NCI-H2107 treated with DMSO at 0.1 percent for 48 hours (cell line): ENCODE measurements around the gene PTGES3.
A peak's percentile ranks its signal among the peaks of the same experiment; 100 is the strongest.
"Not testable (repeated sequence)": the region's sequence is repeated elsewhere in the genome, so short reads cannot be mapped to it uniquely, and the experiment has no call there.

Source experiments
- DNase-seq: peaks from one replicate; lab custom pipeline; 2025; ENCODE audit not compliant: unreplicated experiment; lab: John Stamatoyannopoulos, UW

The PTGES3 gene

GRCh38 chr12:56688129-56688845 lies at the start of gene PTGES3:
Gene PTGES3 (minus strand): TSS chr12:56688284. CDS start chr12:56687999, 285 bp downstream.
- peak; percentile 99 for DNase-seq

DNA sequence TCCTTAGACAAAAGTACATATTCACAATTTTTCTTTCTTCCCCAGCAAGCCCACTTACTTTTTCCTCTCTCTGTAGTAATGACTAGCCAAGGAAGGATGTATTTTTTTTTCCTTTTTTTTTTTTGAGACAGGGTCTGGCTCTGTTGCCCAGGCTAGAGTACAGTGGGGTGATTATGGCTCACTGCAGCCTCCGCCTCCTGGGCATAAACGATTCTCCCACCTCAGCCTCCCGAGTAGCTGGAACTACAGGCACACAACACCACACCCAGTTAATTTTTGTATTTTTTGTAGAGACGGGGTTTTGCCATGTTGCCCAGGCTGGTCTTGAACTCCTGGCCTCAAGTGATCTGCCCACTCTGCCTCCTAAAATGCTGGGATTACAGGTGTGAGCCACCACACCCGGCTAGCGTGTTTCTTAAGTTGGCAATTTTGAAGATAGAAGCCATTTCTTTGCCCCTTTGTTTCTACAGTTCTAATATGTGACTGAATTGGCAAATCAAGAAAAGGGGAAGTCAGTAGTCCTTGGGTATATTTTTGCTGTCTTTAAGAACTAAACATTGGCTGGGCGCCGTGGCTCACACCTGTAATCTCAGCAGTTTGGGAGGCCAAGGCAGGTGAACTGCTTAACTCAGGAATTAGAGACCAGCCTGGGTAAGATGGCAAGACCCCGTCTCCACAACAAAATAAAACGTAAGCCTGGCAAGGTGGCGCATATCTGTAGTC lies 40.2 kb upstream of the PTGES3 start:
- no peak for DNase-seq

DNA sequence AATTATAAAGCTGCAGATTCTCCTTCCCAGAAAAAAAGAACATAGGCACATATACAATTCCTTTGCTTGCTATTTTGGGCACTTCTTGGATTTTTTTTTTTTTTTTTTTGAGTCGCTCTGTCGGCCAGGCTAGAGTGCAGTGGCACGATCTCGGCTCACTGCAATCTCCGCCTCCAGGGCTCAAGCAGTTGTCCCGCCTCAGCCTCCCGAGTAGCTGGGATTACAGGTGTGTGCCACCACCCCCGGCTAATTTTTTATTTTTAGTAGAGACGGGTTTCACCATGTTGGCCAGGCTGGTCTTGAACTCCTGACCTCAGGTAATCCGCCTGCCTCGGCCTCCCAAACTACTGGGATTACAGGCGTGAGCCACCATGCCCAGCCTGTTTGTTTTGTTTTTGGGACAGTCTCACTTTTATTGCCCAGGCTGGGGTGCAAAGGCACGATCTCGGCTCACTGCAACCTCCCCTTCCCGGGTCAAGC lies 38.2 kb upstream of the PTGES3 start:
- DNase-seq = not testable (repeated sequence)

- DNase-seq = no peak
These were observed 37.6 kb upstream of the PTGES3 start for GRCh38 chr12:56725723-56726102.

- peak; percentile 98 for DNase-seq
These were observed 37.1 kb upstream of the PTGES3 start, which contains the start of gene NACA for GRCh38 chr12:56724972-56725722. Gene NACA (minus strand): TSS chr12:56725299. CDS start chr12:56724521, 778 bp downstream.

DNA sequence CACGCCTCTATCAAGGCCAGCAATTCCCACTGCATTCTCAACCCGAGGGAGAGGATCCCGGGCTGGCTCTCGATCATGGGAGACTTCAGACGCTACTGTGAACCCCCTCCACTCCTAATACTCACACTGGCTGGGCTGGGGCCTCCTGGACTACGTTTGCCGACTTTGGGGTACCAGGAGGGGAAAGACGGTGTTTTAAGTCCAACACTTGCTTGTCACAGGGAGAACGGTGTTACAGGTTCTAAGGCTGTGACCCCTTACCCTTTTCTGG lies 36.6 kb upstream of the PTGES3 start:
- no peak for DNase-seq

- DNase-seq = no peak
These were observed 36.0 kb upstream of the PTGES3 start for GRCh38 chr12:56723889-56724700.

DNA sequence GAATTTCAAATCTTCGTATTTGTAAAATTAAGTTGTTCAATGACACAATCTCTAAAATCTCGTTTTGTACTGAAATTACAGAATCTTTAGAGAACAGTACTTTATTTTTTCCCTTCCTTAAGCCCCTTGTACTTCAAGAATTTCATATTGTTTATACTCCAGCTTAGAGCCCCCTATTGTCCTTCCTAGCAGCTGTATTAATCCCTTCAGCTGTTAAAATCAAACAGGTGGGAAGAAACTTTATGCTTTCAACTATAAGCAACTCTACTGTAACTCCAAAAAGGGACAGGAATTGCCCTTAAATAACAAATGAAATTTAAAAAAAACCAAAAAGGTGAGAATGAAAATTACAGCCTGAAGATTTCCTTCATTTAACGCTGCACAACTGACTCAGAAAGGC lies 35.3 kb upstream of the PTGES3 start:
- no peak for DNase-seq

DNA sequence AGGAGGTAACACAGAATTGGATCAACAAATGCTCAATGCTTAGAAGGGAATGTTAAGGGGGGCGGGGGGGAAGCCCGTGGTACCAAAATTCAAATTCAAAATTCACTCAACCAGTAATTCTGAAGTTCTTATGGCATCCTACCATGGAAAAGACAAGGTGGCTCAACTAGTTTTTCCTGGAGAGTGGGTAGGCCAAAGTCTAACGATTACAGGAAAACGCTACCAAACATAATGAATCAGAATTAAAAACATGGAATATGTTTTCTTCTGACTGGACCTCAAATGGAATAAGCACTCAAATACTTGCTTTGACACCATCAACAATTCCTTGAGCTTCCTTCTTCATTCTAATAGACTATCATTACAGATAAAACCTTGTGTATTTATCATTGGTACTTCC lies 34.7 kb upstream of the PTGES3 start:
- DNase-seq = no peak

GRCh38 chr12:56721721-56722120 lies 33.6 kb upstream of the PTGES3 start:
- DNase-seq = no peak

DNA sequence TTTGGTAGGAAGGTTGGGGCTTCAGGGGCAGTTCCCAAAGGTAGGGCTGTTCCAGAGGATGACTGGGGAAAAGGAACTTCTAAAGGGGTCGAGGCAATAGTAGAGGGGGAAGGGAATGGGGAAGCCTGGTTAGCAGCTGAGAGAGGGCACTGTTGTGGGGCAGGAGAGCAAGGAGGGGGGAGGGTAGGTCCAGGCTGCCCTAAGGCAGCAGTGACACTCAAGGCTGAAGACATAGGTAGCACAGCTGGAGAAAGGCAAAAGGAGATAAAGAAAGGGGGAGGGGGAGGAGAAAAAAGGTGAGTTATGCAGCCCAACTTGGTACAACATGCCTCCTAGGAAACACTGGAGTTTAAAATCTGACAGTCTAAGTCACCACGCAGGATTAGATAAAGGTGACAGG lies 33.1 kb upstream of the PTGES3 start:
- DNase-seq = no peak

- no peak for DNase-seq
These were observed 32.7 kb upstream of the PTGES3 start for GRCh38 chr12:56720731-56721151.

GRCh38 chr12:56719056-56719455 lies 31.0 kb upstream of the PTGES3 start:
- no peak for DNase-seq

DNA sequence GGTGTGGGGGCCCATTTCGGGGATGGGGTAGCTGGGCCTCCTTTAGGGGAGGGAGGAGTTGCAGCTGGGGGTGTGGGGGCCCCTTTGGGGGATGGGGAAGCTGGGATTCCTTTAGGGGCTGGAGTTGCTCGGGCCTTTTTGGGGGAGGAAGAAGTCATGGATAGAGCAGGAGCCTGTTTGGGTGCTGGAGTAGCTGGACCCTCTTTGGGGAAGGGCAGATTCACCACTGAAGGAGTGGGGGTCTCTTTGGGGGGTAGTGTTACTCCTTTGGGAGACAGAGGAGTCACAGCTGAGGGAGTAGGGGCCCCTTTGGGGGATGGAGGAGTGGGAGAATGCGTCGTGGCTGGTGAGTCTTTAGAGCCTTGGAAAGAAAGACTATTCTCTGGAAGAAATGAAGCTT lies 30.6 kb upstream of the PTGES3 start:
- no peak for DNase-seq

GRCh38 chr12:56718149-56718548 lies 30.1 kb upstream of the PTGES3 start:
- no peak for DNase-seq

- no peak for DNase-seq
These were observed 29.1 kb upstream of the PTGES3 start for GRCh38 chr12:56716933-56717880.

- no peak for DNase-seq
These were observed 28.4 kb upstream of the PTGES3 start for GRCh38 chr12:56716458-56716857.

GRCh38 chr12:56715798-56716197 lies 27.7 kb upstream of the PTGES3 start:
- no peak for DNase-seq

DNA sequence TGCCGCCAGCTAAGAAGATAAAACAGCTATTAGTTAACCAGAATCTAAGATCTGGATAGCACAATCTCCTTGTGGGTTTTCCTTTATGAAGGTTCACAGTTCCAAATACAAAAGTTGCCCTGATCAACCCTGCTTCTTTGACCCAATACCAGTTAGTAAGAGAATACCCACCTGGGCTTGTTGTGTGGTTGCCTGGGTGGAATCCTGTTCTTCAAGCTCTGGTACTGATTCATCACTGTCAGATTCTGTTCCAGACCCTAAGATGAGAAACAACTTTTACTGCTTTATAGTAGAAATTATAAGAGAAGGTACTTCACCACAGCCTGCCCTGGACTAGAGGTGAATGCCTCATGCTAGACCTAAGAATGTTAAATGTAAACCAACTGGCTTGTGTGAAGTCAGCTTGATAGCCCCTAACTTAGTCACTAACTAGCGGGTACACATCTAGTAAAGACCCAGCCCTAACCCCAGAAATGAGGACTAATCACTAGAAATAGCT lies 26.4 kb upstream of the PTGES3 start:
- DNase-seq = no peak

DNA sequence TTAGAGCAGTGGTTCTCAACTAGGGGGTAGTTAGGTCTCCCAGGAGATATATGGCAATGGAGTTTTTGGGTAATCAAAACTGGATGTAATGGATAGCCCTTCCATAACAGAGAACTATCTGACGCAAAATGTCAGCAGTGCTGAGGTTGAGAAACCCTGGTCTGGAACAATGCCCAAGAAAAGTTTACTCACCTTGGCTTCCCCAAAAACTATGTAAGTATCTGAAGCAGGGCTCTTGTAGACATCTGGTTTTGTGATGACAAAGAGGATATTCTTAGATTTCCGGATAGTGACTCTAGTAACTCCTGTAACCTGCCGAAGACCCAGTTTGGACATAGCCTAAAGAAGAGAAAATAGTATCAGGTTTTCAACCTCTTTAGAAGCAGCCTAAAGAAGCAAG lies 25.3 kb upstream of the PTGES3 start:
- no peak for DNase-seq
